B cell (primary cell): Measurements from ENCODE around the gene EBF3.

Experiments
- CTCF ChIP-seq: fragments of 200-600 bp; IDR thresholded peaks from one replicate; pipeline ENCODE4 v1.8.0; 2022; ENCODE audit warnings: antibody characterized with exemption, mild to moderate bottlenecking
- EZH2 ChIP-seq: IDR thresholded peaks from 2 replicates; pipeline ENCODE4 v1.6.1; 2012; ENCODE audit warnings: borderline replicate concordance, low read depth, mild to moderate bottlenecking, moderate library complexity, low read length; ENCODE audit not compliant: insufficient read depth, poor library complexity, severe bottlenecking

GRCh38 chr10:129854158-129854557 is 109.9 kb downstream of the EBF3 start:
- TF ChIP-seq CTCF (no peak), EZH2 (no peak)
